Stimulated activated CD8-positive, alpha-beta memory T cell treated with anti-CD3 and anti-CD28 coated beads, Interleukin-15, amount 100 ng/mL, for 4 hours (primary cell): ENCODE measurements around the gene REM2.
"Not testable (repeated sequence)": the region's sequence is repeated elsewhere in the genome, so short reads cannot be mapped to it uniquely, and the experiment has no call there.

Experiments used
- DNase-seq, 2 donors: peaks; one replicate each; pipeline ENCODE4 v3.0.0-alpha.2; 2020; ENCODE audit warnings: low read depth in 2 of 2

Gene REM2

GRCh38 chr14:22848351-22849164, 34.5 kb upstream of the REM2 start:
- DNase-seq, result no peak

GRCh38 chr14:22849212-22849819, 33.7 kb upstream of the REM2 start:
- no peak for DNase-seq

GRCh38 chr14:22850944-22851764, 31.9 kb upstream of the REM2 start:
- DNase-seq, result no peak

- not testable (repeated sequence) for DNase-seq
These were observed 30.8 kb upstream of the REM2 start for GRCh38 chr14:22852178-22852577.

DNA sequence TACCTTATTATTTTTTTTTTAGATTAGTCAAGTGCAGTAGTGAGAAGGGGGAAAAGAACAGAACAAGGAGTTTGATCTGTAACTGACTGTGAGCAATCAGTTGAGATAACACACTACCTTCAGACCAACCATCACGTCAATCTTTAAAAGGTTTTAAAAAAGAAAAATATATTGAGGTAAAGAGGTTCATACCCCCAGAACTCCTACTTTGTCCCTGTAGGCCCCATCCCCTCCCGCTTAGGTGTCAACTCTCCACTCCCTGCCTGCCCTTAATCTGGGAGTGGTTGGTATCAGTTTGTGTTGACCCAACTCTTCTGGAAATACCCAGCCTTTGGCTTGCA, 30.5 kb upstream of the REM2 start:
- no peak for DNase-seq

GRCh38 chr14:22852940-22853767, 29.9 kb upstream of the REM2 start:
- peak; percentile 68 to 86 for DNase-seq

GRCh38 chr14:22854296-22854695, 28.7 kb upstream of the REM2 start:
- not testable (repeated sequence) for DNase-seq

- DNase-seq, result no peak
These were observed 27.9 kb upstream of the REM2 start for GRCh38 chr14:22854963-22855724.

GRCh38 chr14:22856428-22856827, 26.6 kb upstream of the REM2 start:
- DNase-seq, result no peak

DNA sequence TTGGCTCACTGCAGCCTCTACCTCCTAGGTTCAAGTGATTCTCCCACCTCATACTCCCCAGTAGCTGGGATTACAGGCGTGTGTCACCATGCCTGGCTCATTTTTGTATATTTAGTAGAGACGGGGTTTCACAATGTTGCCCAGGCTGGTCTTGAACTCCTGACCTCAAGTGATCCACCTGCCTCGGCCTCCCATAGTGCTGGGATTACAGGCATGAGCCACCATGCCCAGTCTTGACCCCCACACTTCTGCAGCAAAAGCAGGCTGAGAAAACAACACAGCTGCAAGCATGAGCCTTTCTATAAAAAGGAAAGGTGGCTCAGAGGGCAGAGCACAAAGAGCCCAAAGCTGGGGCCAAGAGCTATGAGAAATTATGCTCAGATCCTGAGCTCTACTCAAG, 22.6 kb upstream of the REM2 start:
- DNase-seq, result not testable (repeated sequence)

- DNase-seq, result no peak
These were observed 21.4 kb upstream of the REM2 start for GRCh38 chr14:22861651-22862050.

- DNase-seq, result no peak
These were observed 18.0 kb upstream of the REM2 start for GRCh38 chr14:22864979-22865378.

GRCh38 chr14:22865424-22866405, 17.3 kb upstream of the REM2 start:
- DNase-seq, result no peak

GRCh38 chr14:22866874-22867273, 16.1 kb upstream of the REM2 start:
- DNase-seq, result no peak

GRCh38 chr14:22870811-22871223, 12.2 kb upstream of the REM2 start:
- no peak for DNase-seq

- peak; percentile 50 to 65 for DNase-seq
These were observed 11.6 kb upstream of the REM2 start, which contains the start of gene LRP10 for GRCh38 chr14:22871224-22872032. LRP10 (plus strand) TSS chr14:22871740; CDS start chr14:22872304, 564 bp downstream.

DNA sequence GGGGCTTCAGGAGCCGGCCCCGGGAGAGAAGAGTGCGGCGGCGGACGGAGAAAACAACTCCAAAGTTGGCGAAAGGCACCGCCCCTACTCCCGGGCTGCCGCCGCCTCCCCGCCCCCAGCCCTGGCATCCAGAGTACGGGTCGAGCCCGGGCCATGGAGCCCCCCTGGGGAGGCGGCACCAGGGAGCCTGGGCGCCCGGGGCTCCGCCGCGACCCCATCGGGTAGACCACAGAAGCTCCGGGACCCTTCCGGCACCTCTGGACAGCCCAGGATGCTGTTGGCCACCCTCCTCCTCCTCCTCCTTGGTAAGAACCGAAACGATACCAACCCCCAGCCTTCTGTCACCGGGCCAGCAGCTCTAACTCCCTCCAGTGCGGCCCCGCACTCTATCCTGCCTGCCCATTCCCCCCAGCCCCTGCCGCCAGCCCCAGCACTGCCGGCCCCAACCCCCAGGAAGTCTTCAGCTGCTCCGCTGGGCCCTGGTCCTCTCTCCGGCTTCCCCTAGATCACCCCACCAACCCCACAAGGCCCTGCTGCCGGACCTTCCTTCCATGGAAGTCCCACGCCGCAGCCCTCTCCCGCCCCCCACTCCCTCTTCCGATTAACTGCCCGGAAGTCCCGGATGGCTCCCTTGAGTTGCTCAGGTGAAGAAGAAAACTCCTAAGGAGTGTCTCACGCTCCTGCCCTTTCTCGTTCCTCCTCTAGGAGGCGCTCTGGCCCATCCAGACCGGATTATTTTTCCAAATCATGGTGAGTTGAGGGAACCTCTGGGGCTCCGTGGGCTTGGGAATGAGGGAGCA, 10.8 kb upstream of the REM2 start:
- peak; percentile 43 to 47 for DNase-seq
